Lower lobe of right lung (tissue), 2 donors: ENCODE data around the gene HK1. TPM values are rescaled to one million over a fixed set of nuclear protein-coding genes. Genes with fewer than 3 reads are reported as not detected.
A peak's percentile ranks its signal among the peaks of the same experiment; 100 is the strongest.

Experiments used
- ATAC-seq, 2 donors: fragments of 200-7000 bp; cut with Tn5 transposase; one replicate each; pipeline ENCODE4 v1.9.1; 2020 to 2022; ENCODE audit warnings: mild to moderate bottlenecking in 2 of 2, moderate library complexity in 2 of 2
- DNase-seq: peaks from one replicate; pipeline ENCODE4 v3.0.0-alpha.2; 2020
- H3K27ac ChIP-seq: fragments of 200-600 bp; one replicate; pipeline ENCODE4 v1.8.0; 2022
- H3K27me3 ChIP-seq: fragments of 200-600 bp; one replicate; pipeline ENCODE4 v1.8.0; 2022; ENCODE audit warnings: low read depth
- H3K36me3 ChIP-seq: fragments of 200-600 bp; one replicate; pipeline ENCODE4 v1.8.0; 2022; ENCODE audit warnings: mild to moderate bottlenecking
- H3K4me1 ChIP-seq: fragments of 200-600 bp; one replicate; pipeline ENCODE4 v1.8.0; 2022
- H3K4me3 ChIP-seq: fragments of 200-600 bp; one replicate; pipeline ENCODE4 v1.8.0; 2022; ENCODE audit warnings: mild to moderate bottlenecking
- H3K9me3 ChIP-seq: fragments of 200-600 bp; one replicate; pipeline ENCODE4 v1.8.0; 2022
- intact Hi-C: fragments of 100-400 bp; cut with DNase I; formaldehyde crosslinking; loops from one replicate; pipeline ENCODE4 v1.11.0; 2022
- total RNA-seq: library from RNA; stranded (reverse); fragmentation: NEBNext Ultra II Directional; extraction: Animal tissue kit (Norgen Biotek cat#: 25700); gene quantifications from one replicate; pipeline ENCODE4 v1.2.1, GENCODE V29; 2021
- TF ChIP-seq, protein P1 (sequence below): fragments of 200-600 bp; IDR thresholded peaks from one replicate; pipeline ENCODE4 v1.8.0; 2022; ENCODE audit warnings: antibody characterized with exemption, mild to moderate bottlenecking
- donor health status: DM: no; HTN: yes; CAD: no; lungs with severe emphysema.

Gene HK1
- total RNA-seq, 1 donor from 2014 or later: 85.1 TPM

DNA sequence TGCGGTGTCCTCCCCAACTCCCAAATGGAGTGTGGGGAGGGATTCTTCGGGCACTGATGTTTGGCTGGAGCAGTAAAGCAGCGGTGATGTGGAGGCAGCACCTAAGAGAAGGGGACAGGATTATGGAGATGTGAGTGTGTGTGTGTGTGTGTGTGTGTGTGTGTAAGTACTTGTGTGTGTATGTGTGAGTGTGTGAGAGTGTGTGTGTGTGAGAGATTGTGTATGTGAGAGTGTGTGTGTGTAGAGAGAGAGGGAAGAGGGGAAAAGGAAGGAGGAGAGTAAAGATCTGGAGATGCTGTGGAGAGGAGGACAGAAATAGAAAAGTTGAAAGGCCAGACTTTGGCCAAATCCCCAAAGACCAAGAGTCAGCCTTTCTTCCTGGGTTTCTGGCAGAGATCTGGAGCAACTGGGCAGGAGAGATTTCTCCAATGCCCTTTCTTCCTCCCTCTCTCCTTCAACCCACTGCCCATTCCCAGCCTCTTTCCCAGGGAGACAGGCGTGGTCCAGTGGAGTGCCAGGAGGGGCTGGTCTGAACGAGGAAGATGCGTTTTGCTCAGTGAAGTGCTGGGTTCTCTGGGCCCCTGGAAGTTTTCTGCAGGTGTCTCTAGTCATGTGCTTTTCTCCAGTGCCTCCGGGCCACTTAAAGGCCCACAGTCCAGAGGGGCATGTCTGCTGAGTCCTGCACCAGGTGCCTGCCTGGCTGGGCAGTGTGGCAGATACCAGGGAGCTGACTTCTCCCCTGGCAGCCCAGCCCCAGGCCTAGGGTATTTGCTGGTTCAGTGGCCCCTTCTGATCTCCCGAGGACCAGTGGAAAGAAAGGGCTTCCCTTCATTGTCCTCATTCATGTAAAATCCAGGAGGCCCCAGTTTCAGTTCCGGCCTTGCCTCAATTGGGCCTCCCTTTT lies 60.5 kb downstream of the HK1 start:
- Histone ChIP-seq H3K27ac (peak overlapping the region; percentile 63), H3K9me3 (no peaks in the 10 kb centered on the region), H3K36me3 (peaks cover under 1% of the 10 kb centered on the region), H3K4me1 (peaks cover 63% of the 10 kb centered on the region), H3K4me3 (no peak overlapping the region), H3K27me3 (no peaks in the 10 kb centered on the region)
- intact Hi-C loops: no loop called here
- ATAC-seq: no peak
- DNase-seq: no peak
- TF ChIP-seq, protein P1, sequence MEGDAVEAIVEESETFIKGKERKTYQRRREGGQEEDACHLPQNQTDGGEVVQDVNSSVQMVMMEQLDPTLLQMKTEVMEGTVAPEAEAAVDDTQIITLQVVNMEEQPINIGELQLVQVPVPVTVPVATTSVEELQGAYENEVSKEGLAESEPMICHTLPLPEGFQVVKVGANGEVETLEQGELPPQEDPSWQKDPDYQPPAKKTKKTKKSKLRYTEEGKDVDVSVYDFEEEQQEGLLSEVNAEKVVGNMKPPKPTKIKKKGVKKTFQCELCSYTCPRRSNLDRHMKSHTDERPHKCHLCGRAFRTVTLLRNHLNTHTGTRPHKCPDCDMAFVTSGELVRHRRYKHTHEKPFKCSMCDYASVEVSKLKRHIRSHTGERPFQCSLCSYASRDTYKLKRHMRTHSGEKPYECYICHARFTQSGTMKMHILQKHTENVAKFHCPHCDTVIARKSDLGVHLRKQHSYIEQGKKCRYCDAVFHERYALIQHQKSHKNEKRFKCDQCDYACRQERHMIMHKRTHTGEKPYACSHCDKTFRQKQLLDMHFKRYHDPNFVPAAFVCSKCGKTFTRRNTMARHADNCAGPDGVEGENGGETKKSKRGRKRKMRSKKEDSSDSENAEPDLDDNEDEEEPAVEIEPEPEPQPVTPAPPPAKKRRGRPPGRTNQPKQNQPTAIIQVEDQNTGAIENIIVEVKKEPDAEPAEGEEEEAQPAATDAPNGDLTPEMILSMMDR: no peak

DNA sequence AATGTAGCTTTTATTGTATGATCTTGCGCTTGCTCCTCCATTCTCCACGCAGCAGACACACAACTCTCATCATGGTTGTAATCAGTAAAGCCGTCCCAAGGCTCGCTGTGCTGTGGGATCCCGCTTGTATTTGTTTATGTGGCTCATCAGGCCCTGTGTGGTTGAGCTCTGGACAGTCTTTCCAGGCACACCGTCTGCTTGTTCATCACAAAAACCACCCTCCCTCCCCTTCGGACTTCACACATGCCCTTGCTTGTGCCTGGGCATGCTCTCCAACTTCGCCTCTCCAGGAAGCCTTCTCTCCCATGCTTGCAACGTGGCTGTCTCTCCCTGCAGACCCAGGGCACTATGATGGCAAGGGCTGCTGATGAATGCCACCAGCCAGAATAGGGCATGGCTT lies 62.4 kb downstream of the HK1 start:
- intact Hi-C loops: no loop called here
- Histone ChIP-seq H3K27ac (no peak overlapping the region), H3K27me3 (no peaks in the 10 kb centered on the region), H3K9me3 (no peaks in the 10 kb centered on the region), H3K4me1 (peaks cover 59% of the 10 kb centered on the region), H3K4me3 (no peak overlapping the region), H3K36me3 (peaks cover 18% of the 10 kb centered on the region)
- no peak for ATAC-seq
- TF ChIP-seq, protein P1: no peak
- no peak for DNase-seq

GRCh38 chr10:69343905-69344304 lies 65.6 kb downstream of the HK1 start:
- ATAC-seq (no peak), DNase-seq (no peak)
- TF ChIP-seq, protein P1: no peak
- intact Hi-C loops: no loop called here
- H3K36me3 ChIP-seq: peaks cover 35% of the 10 kb centered on the region
- no peaks in the 10 kb centered on the region for H3K27me3 ChIP-seq
- H3K9me3 ChIP-seq: no peaks in the 10 kb centered on the region
- H3K4me3 ChIP-seq: no peak overlapping the region
- H3K4me1 ChIP-seq: peaks cover 55% of the 10 kb centered on the region
- no peak overlapping the region for H3K27ac ChIP-seq

DNA sequence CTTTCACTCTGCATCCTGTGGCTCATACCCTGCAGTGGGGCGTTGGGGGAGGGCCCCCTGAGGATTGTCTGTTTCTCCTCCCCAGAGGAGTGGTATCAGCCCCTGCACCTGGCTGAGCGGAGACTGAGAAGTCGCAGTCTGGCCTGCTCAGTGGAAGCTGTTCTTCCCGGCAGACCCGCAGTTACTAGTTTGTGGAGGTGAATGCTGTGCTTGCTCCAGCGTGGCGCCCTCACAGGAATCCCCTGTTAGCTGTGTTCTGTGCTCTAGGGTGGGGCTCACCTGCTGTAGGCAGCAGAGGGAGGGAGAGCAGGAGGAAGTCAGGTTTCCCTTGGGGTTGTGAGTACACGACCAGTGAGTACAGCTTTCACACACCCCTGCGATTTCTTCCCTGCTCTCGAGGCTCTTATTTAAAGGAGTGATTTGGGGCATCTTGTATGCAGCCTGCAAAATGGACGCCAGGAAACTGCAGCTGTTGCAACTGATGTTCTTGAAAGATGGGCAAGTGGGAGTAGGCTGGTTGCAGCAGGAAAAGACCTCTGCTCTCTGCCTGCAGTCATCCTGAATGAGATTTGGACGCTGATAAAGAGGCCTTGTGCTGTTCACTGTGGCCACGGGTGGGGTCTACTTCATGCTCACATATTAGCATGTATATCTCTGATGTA lies 66.4 kb downstream of the HK1 start:
- Histone ChIP-seq H3K27ac (peak overlapping the region; percentile 18), H3K4me1 (peaks cover 55% of the 10 kb centered on the region), H3K9me3 (no peaks in the 10 kb centered on the region), H3K36me3 (peaks cover 35% of the 10 kb centered on the region), H3K27me3 (no peaks in the 10 kb centered on the region), H3K4me3 (no peak overlapping the region)
- intact Hi-C loops: no loop called here
- ATAC-seq (no peak), DNase-seq (no peak)
- TF ChIP-seq, protein P1: no peak

DNA sequence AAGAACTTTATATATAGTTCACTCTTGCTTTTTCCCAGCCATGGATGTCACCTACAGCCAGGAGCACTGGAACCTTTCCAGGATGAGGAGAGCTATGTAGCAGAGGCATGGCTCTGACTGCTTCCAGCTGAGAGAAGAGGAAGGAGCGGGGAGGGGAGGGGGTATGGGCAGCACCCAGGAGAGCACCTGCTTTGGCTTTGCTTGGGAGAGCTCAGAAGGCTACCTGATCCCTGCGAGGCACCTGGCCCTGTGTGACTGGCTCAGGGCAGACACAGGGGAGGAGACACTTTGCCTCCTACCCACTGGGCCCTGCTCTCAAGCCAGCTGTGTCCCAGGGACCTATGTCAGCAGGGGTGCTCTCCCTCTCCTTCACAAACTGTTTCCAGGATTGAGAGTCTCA lies 67.1 kb downstream of the HK1 start:
- Histone ChIP-seq H3K9me3 (no peaks in the 10 kb centered on the region), H3K36me3 (peaks cover 35% of the 10 kb centered on the region), H3K27ac (peak overlapping the region; percentile 41), H3K27me3 (no peaks in the 10 kb centered on the region), H3K4me1 (peaks cover 57% of the 10 kb centered on the region), H3K4me3 (no peak overlapping the region)
- ATAC-seq (peak; percentile 48 to 65), DNase-seq (no peak)
- intact Hi-C loops: no loop called here
- TF ChIP-seq, protein P1: no peak
